ENCODE results near the gene POLR3B. TPM values are rescaled to one million over a fixed set of nuclear protein-coding genes. Genes with fewer than 3 reads are reported as not detected.

The POLR3B gene
- total RNA-seq, 1 donor: 11.9 TPM

DNA sequence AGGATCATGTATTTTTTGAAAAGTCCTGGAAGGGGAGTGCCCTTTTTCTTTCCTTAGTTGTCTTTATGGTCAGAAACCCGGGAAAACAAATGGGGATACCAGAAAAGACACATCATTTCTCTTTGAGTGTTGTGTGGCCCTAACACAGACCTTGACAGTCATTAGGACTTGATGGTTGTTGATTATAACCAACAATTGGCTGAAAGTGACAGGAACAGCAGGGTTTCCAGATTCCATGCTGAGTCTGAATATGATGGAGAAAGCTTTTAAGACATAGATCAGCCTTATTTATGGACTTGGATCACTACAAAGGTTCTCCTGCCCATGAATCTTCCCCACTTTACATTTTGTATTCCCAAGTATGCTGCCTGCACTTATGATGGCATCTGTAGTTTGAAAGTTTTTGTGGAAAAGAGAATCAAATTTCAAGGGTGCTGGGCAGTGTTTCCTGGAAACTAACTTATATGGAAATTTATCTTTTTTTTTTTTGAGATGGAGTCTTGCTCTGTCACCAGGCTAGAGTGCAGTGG, 30.4 kb downstream of the POLR3B start:
- H3K4me1 ChIP-seq (ENCODE audit: insufficient read depth, low read length): peaks cover 5% of the 10 kb centered on the region
- peaks cover 2% of the 10 kb centered on the region for H4K20me1 ChIP-seq (ENCODE audit: insufficient read depth, low read length)
- H3K4me2 ChIP-seq (ENCODE audit: insufficient read depth, low read length): no peak overlapping the region
- no peak for DNase-seq (ENCODE audit: insufficient read length, low spot score, missing footprints)
- no peaks in the 10 kb centered on the region for H3K79me2 ChIP-seq (ENCODE audit: insufficient read depth, low read length)
- H3K4me3 ChIP-seq (ENCODE audit: insufficient read depth, low read length): no peak overlapping the region
- peaks cover 19% of the 10 kb centered on the region for H3K36me3 ChIP-seq (ENCODE audit: insufficient read depth, low read length)
- no peak overlapping the region for H3K27ac ChIP-seq (ENCODE audit: low read depth, low read length)
- no peaks in the 10 kb centered on the region for H3K9me3 ChIP-seq (ENCODE audit: low read depth, low read length)
- TF ChIP-seq, protein P1, sequence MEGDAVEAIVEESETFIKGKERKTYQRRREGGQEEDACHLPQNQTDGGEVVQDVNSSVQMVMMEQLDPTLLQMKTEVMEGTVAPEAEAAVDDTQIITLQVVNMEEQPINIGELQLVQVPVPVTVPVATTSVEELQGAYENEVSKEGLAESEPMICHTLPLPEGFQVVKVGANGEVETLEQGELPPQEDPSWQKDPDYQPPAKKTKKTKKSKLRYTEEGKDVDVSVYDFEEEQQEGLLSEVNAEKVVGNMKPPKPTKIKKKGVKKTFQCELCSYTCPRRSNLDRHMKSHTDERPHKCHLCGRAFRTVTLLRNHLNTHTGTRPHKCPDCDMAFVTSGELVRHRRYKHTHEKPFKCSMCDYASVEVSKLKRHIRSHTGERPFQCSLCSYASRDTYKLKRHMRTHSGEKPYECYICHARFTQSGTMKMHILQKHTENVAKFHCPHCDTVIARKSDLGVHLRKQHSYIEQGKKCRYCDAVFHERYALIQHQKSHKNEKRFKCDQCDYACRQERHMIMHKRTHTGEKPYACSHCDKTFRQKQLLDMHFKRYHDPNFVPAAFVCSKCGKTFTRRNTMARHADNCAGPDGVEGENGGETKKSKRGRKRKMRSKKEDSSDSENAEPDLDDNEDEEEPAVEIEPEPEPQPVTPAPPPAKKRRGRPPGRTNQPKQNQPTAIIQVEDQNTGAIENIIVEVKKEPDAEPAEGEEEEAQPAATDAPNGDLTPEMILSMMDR (IDR thresholded peaks at IDR 0.05; ENCODE audit: extremely low read depth, low read depth, low read length): no peak
- no peak overlapping the region for H2AFZ ChIP-seq (ENCODE audit: low read length)
- H3K27me3 ChIP-seq (ENCODE audit: insufficient read depth, low read length): no peaks in the 10 kb centered on the region

DNA sequence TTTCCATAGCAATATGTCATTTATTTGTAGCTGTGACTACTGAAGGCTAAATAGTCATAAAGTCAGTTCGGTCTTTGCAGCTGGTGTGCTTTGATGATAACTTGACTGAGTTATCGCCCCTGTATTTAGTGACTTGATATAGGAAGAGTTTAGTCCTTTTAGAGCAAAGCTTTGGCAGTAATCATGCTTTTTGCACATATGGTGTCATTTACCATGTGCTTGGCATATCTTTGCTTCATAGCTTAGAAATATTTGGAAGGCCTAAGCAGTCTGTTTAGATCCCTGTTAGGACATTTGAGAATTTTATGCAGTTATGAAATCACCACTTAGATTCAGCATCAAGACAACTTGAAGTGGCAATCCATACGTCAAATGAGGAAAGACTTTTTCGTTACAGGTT, 31.6 kb downstream of the POLR3B start:
- no peak overlapping the region for H3K4me3 ChIP-seq (ENCODE audit: insufficient read depth, low read length)
- no peak for DNase-seq (ENCODE audit: insufficient read length, low spot score, missing footprints)
- no peaks in the 10 kb centered on the region for H3K27me3 ChIP-seq (ENCODE audit: insufficient read depth, low read length)
- peaks cover 15% of the 10 kb centered on the region for H3K36me3 ChIP-seq (ENCODE audit: insufficient read depth, low read length)
- no peak overlapping the region for H3K4me2 ChIP-seq (ENCODE audit: insufficient read depth, low read length)
- no peaks in the 10 kb centered on the region for H3K9me3 ChIP-seq (ENCODE audit: low read depth, low read length)
- H4K20me1 ChIP-seq (ENCODE audit: insufficient read depth, low read length): peaks cover 2% of the 10 kb centered on the region
- TF ChIP-seq, protein P1 (IDR thresholded peaks at IDR 0.05; ENCODE audit: extremely low read depth, low read depth, low read length): no peak
- no peak overlapping the region for H3K27ac ChIP-seq (ENCODE audit: low read depth, low read length)
- H3K4me1 ChIP-seq (ENCODE audit: insufficient read depth, low read length): peaks cover 5% of the 10 kb centered on the region
- H2AFZ ChIP-seq (ENCODE audit: low read length): no peak overlapping the region
- no peaks in the 10 kb centered on the region for H3K79me2 ChIP-seq (ENCODE audit: insufficient read depth, low read length)

DNA sequence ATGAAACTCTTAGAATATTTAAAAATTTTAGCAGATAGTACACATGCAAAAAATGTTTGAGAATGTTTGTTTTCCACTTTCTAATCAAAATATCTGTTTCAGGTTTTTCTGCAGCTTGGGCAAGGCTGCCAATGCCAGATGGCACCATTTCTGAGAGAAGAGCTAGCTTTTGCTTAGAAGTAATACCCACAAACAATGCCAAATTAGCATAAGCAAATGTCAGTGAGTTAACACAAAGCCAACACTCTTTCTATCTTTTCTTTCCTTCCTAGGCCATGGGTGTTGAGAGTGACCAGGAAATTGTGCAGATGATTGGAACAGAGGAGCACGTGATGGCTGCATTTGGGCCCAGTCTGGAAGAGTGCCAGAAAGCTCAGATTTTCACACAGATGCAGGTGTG, 35.2 kb downstream of the POLR3B start:
- no peak for DNase-seq (ENCODE audit: insufficient read length, low spot score, missing footprints)
- H4K20me1 ChIP-seq (ENCODE audit: insufficient read depth, low read length): peaks cover 2% of the 10 kb centered on the region
- no peak overlapping the region for H3K4me2 ChIP-seq (ENCODE audit: insufficient read depth, low read length)
- TF ChIP-seq, protein P1 (IDR thresholded peaks at IDR 0.05; ENCODE audit: extremely low read depth, low read depth, low read length): no peak
- no peaks in the 10 kb centered on the region for H3K9me3 ChIP-seq (ENCODE audit: low read depth, low read length)
- no peaks in the 10 kb centered on the region for H3K27me3 ChIP-seq (ENCODE audit: insufficient read depth, low read length)
- H3K4me1 ChIP-seq (ENCODE audit: insufficient read depth, low read length): no peaks in the 10 kb centered on the region
- no peak overlapping the region for H3K27ac ChIP-seq (ENCODE audit: low read depth, low read length)
- H3K4me3 ChIP-seq (ENCODE audit: insufficient read depth, low read length): no peak overlapping the region
- H3K79me2 ChIP-seq (ENCODE audit: insufficient read depth, low read length): no peaks in the 10 kb centered on the region
- H3K36me3 ChIP-seq (ENCODE audit: insufficient read depth, low read length): peaks cover 8% of the 10 kb centered on the region
- no peak overlapping the region for H2AFZ ChIP-seq (ENCODE audit: low read length)

DNA sequence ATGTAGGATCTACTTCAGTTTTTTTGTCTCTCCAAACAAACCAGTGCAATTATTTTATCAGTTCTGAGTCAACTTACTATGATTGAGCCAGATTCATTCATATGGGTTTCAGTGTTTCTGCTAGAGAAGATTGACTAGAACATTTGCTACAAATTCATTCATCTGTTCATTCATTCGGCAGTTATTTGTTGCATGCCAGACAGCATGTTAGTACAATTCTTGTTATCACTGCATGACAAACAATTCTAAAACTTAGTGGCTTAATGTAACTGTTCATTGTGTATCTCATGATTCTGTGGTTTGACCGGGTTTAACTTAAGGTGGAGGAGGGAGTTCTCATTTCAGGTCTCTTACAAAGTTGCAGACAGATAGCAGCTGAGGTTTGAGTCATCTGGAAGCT, 52.3 kb downstream of the POLR3B start:
- no peaks in the 10 kb centered on the region for H3K27me3 ChIP-seq (ENCODE audit: insufficient read depth, low read length)
- TF ChIP-seq, protein P1 (IDR thresholded peaks at IDR 0.05; ENCODE audit: extremely low read depth, low read depth, low read length): no peak
- peaks cover 8% of the 10 kb centered on the region for H3K36me3 ChIP-seq (ENCODE audit: insufficient read depth, low read length)
- DNase-seq (ENCODE audit: insufficient read length, low spot score, missing footprints): no peak
- peaks cover 2% of the 10 kb centered on the region for H3K4me1 ChIP-seq (ENCODE audit: insufficient read depth, low read length)
- no peaks in the 10 kb centered on the region for H4K20me1 ChIP-seq (ENCODE audit: insufficient read depth, low read length)
- H3K9me3 ChIP-seq (ENCODE audit: low read depth, low read length): no peaks in the 10 kb centered on the region
- H3K79me2 ChIP-seq (ENCODE audit: insufficient read depth, low read length): no peaks in the 10 kb centered on the region
- no peak overlapping the region for H2AFZ ChIP-seq (ENCODE audit: low read length)
- H3K27ac ChIP-seq (ENCODE audit: low read depth, low read length): no peak overlapping the region
- no peak overlapping the region for H3K4me2 ChIP-seq (ENCODE audit: insufficient read depth, low read length)
- no peak overlapping the region for H3K4me3 ChIP-seq (ENCODE audit: insufficient read depth, low read length)
